Measurements from ENCODE around the gene RLN1.
"Not testable (repeated sequence)": the region's sequence is repeated elsewhere in the genome, so short reads cannot be mapped to it uniquely, and the experiment has no call there.

Gene RLN1

GRCh38 chr9:5338992-5339981, at the start of gene RLN1:
Gene RLN1 (minus strand): TSS chr9:5339876. CDS start chr9:5339746, 130 bp downstream.
- peak; percentile 44 for FAIRE-seq
- not testable (repeated sequence) for DNase-seq (ENCODE audit: insufficient read length, low spot score)

GRCh38 chr9:5389109-5389732, 49.5 kb upstream of the RLN1 start:
- TF ChIP-seq CTCF (IDR thresholded peaks at IDR 0.05; ENCODE audit: insufficient read depth, missing control alignments), result no peak
- DNase-seq (ENCODE audit: insufficient read length, low spot score) (no peak), FAIRE-seq (no peak)

- no peak for TF ChIP-seq CTCF (IDR thresholded peaks at IDR 0.05; ENCODE audit: insufficient read depth, missing control alignments)
- no peak for DNase-seq (ENCODE audit: insufficient read length, low spot score)
- no peak for FAIRE-seq
Measured at GRCh38 chr9:5388026-5388819, 48.5 kb upstream of the RLN1 start.

- DNase-seq (ENCODE audit: insufficient read length, low spot score) (no peak), FAIRE-seq (no peak)
- TF ChIP-seq CTCF (IDR thresholded peaks at IDR 0.05; ENCODE audit: insufficient read depth, missing control alignments), result no peak
Measured at GRCh38 chr9:5384436-5384835, 44.8 kb upstream of the RLN1 start.

GRCh38 chr9:5382479-5382878, 42.8 kb upstream of the RLN1 start:
- no peak for FAIRE-seq
- TF ChIP-seq CTCF (IDR thresholded peaks at IDR 0.05; ENCODE audit: insufficient read depth, missing control alignments), result no peak
- DNase-seq (ENCODE audit: insufficient read length, low spot score), result no peak

GRCh38 chr9:5375790-5376477, 36.3 kb upstream of the RLN1 start:
- no peak for FAIRE-seq
- no peak for TF ChIP-seq CTCF (IDR thresholded peaks at IDR 0.05; ENCODE audit: insufficient read depth, missing control alignments)
- no peak for DNase-seq (ENCODE audit: insufficient read length, low spot score)

GRCh38 chr9:5375091-5375490, 35.4 kb upstream of the RLN1 start:
- no peak for DNase-seq (ENCODE audit: insufficient read length, low spot score)
- no peak for FAIRE-seq
- TF ChIP-seq CTCF (IDR thresholded peaks at IDR 0.05; ENCODE audit: insufficient read depth, missing control alignments), result no peak

Measured in D721Med (cell line).